DND-41 (cell line): Measurements from ENCODE around the gene FAM120C.

Experiments used
- EZH2 ChIP-seq: IDR thresholded peaks from 3 replicates; pipeline ENCODE4 v1.6.1; 2012; ENCODE audit warnings: borderline replicate concordance, low read depth, mild to moderate bottlenecking, moderate library complexity, low read length, inconsistent platforms; ENCODE audit not compliant: severe bottlenecking
- TF ChIP-seq, protein P1 (sequence below): IDR thresholded peaks from 2 replicates; pipeline ENCODE4 v1.5.1; 2012; ENCODE audit warnings: borderline replicate concordance, low read length, moderate library complexity, mild to moderate bottlenecking; ENCODE audit not compliant: poor library complexity, severe bottlenecking; ENCODE audit errors: extremely low read depth

GRCh38 chrX:54076903-54077302 lies 106.2 kb downstream of the FAM120C start:
- TF ChIP-seq, protein P1, sequence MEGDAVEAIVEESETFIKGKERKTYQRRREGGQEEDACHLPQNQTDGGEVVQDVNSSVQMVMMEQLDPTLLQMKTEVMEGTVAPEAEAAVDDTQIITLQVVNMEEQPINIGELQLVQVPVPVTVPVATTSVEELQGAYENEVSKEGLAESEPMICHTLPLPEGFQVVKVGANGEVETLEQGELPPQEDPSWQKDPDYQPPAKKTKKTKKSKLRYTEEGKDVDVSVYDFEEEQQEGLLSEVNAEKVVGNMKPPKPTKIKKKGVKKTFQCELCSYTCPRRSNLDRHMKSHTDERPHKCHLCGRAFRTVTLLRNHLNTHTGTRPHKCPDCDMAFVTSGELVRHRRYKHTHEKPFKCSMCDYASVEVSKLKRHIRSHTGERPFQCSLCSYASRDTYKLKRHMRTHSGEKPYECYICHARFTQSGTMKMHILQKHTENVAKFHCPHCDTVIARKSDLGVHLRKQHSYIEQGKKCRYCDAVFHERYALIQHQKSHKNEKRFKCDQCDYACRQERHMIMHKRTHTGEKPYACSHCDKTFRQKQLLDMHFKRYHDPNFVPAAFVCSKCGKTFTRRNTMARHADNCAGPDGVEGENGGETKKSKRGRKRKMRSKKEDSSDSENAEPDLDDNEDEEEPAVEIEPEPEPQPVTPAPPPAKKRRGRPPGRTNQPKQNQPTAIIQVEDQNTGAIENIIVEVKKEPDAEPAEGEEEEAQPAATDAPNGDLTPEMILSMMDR = no peak
- no peak for TF ChIP-seq EZH2
